Inflammatory macrophage (primary cell): ENCODE measurements around the gene ARRB2.

ENCODE experiments used
- DNase-seq, 2 donors: peaks; one replicate each; pipeline ENCODE4 v3.0.0-alpha.2; 2020 to 2022

Gene ARRB2

DNA sequence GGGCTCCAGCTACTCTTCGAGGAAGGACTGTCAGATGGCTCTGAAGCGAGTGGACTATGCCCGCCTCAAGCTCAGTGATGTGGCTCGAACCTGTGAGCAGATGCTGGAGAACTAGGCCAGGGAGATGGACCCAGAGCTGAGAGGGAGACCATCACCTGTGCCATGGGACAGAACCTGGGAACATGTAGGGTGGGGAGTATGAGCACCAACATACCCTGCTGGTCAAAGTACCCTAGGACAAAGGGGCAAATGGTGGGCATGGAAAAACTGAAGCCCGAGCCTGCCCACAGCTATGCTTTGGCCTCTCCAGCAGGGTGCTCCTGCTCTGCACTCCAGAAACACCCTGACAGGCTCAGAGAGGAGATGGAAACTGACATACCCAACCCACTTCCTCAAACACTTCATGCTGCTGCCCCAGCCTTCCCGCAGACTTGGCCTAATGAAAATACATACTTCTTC lies 22.7 kb downstream of the ARRB2 start:
- peak; percentile 92 for DNase-seq

- no peak for DNase-seq
These were observed 24.5 kb downstream of the ARRB2 start for GRCh38 chr17:4734857-4735475.

DNA sequence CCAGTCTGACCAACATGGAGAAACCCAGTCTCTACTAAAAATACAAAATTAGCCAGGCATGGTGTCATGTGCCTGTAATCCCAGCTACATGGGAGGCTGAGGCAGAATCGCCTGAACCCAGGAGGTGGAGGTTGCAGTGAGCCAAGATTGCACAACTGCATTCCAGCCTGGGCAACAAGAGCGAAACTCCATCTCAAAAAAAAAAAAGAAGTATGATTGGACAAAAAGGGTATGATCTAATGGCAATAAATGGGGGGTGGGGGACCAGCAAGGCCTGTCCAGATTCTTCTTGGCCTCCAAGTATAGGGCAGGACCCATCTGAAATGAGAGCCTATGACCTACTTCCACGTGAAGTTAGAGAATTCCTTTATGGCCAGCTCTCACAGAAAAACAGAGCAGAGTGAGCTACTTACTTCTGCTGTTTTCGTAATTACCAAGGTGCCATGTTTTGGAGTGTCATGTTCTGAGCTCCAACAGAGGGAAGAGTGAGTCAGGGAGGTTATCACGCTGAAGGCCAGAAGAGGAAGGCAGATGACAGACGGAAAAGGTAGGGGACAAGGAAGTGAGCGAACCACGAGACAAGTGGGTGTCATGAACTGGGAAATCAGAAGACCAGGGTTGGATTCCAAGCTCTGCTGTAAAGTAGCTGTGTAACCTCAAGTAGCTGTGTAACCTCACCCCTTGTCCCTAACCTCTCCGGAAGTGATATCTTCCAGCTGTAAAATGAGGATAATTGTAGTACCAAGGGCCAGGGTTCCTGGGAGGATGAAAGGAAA lies 25.6 kb downstream of the ARRB2 start:
- DNase-seq = peak; percentile 94 to 97

GRCh38 chr17:4738136-4739121 lies 28.0 kb downstream of the ARRB2 start:
- peak in 1 of 2 donors; percentile 39 for DNase-seq

DNA sequence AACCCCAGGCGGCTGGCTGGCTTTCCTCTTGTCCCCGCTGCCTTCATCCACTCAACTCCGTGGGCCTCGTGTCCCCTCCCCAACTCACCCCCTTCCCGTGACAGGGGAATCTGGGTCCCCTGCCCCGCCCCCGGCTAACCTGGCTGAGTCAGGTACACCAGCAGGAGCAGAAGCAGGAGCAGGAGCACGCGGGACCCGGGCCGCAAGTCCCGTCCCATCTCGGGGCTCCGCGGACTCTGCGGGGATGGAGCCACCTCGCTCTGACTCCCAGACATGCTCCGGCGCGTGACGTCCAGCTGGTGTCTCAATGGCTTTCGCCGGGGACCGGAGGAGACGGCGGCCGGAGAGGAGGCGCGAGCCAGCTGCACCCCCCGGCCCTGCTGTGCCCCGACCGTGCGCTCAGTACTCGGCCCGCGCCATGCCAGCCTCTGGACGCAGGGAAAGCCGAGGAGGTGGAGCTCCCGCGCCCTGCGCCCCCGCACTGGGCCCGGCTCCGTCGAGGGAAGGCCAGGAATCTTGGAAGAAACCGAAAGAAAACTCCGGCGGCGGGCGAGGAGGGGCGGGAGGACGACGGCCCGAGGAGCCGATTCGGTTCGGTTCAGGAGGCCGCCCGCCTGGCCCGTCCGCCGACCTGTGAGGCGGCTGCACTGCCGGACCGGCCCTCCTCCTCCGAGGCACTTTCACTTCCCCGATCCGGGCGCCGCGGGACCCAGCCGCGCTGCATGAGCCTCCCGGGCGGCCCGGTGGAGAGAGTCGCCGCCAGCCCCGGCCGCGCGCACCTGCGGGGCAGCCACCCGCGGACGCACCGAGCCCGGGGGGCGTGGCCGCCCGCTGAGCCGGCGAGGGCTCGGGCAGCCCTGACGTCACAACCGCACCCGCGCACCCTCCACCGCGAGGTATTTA lies 28.9 kb downstream of the ARRB2 start, which contains the start of the genes CXCL16 and ZMYND15:
CXCL16 (minus strand) TSS at position 807 of the 903 bp plus-strand sequence; CDS start at position 218, 589 bp downstream.
ZMYND15 (plus strand) TSS at position 712 of the 903 bp plus-strand sequence. CDS start 716 bp downstream, outside the sequence.
- peak; percentile 60 to 72 for DNase-seq

GRCh38 chr17:4740025-4740351 lies 29.6 kb downstream of the ARRB2 start:
- DNase-seq = no peak

DNA sequence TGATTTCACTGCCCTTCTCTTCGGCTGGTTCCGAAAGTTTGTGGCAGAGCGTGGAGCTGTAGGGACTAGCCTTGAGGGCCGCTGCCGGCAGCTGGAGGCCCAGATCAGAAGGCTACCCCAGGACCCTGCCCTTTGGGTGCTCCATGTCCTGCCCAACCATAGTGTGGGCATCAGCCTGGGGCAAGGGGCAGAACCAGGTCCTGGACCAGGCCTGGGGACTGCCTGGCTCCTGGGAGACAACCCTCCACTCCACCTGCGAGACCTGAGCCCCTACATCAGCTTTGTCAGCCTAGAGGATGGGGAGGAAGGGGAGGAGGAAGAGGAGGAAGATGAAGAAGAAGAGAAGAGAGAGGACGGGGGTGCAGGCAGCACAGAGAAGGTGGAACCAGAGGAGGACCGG lies 30.2 kb downstream of the ARRB2 start:
- no peak for DNase-seq

DNA sequence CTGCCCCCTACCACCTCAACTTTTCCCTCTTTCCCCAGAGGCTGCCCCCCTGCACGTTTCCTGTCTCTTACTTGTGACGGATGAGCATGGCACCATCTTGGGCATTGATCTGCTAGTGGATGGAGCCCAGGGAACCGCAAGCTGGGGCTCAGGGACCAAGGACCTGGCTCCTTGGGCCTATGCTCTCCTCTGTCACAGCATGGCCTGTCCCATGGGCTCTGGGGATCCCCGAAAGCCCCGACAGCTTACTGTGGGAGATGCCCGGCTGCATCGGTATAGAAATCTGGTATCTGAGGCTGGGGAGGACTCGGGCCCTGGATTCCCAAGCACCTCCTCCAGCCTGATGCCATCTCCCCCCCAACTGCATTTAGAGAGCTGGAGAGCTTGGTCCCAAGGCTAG lies 31.1 kb downstream of the ARRB2 start:
- DNase-seq = no peak

DNA sequence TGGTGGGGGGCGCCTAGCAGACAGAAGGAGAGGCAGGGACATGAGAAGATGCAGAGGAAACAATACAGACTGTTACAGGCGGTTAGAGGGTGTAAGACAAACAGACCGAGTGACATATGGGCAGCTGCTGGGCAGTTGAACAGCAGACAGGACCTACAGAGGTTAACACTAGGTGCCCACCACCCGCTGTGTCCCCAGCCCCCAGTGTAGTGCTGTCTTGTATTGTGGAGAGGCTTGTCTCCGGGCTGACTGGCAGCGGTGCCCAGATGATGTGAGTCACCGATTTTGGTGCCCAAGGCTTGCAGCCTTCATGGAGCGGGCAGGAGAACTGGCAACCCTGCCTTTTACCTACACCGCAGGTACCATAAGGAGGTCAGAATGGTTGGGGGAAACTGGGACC lies 31.7 kb downstream of the ARRB2 start:
- DNase-seq = no peak

DNA sequence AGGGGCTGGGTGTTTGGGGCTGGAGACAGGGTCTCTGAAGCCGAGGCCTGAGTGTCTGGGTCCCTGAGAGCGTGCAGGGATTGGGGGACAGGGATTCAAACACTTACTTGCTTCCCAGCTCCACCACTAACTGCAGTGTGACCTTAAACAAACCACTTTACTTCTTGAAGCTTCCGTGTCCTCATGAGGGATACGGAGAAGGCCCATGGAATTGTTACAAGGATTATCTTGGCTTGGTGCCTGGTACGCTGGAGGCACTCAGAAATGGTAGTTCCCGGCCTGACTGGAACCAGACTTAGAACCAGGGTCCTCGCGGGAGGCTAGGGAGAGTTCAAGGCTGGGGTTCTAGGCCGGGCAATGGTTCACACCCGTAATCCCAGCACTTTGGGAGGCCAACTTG lies 32.2 kb downstream of the ARRB2 start:
- no peak for DNase-seq

- no peak for DNase-seq
These were observed 32.8 kb downstream of the ARRB2 start for GRCh38 chr17:4743216-4743615.

DNA sequence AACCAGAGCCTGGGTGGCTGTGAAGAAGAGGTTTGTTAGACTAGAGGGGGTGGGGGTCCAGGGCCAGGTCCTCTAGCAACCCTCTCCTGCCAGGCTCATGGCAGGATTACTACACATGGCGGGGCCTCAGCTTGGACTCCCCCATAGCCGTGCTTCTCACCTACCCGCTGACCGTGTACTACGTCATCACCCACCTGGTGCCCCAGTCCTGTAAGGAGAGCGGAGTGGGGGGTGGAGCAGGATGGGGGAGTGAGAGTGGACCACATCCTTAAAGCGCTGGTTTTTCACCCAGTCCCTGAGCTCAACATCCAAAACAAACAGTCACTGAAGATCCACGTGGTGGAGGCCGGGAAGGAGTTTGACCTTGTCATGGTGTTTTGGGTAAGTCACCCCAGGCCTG lies 33.5 kb downstream of the ARRB2 start:
- DNase-seq = no peak

- no peak for DNase-seq
These were observed 34.9 kb downstream of the ARRB2 start for GRCh38 chr17:4744999-4745969.

DNA sequence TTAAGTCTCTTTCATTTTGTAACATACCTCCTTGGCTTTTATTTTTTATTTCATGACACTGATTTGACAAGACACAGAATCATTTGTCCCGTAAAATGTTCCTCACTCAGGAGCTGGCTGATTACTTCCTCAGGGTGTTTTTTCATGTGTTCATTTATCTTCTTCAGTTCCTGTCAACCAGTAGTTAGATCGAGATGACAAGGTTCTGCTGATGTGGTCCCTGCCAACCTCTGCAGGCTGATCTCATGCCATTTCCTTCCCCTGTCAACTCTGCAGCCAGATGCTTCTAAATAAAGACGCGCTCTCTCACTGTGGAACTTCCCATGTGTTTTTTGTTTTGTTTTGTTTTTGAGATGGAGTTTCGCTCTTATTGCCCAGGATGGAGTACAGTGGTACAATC lies 37.4 kb downstream of the ARRB2 start:
- peak; percentile 87 to 92 for DNase-seq

GRCh38 chr17:4748686-4749085 lies 38.3 kb downstream of the ARRB2 start:
- DNase-seq = peak; percentile 64 to 71

DNA sequence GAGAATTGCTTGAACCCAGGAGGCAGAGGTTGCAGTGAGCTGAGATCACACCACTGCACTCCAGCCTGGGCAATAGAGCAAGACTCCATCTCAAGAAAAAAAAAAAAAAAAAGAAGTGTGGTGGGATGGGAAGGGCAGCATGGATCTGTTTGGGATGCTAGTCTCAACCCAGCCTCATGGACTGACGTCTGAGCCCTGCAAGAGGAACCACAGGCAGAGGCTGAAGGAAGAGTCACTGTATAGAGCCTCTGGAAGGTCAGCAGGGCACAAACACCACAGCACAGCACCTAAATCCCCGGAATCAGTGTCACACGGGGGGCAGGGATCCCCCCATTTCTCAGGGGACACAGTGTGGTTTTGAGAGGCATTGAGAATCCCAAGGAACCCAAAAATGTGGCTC lies 40.2 kb downstream of the ARRB2 start:
- peak; percentile 41 to 61 for DNase-seq

- DNase-seq = peak; percentile 65 to 92
These were observed 41.5 kb downstream of the ARRB2 start for GRCh38 chr17:4751932-4752331.

- no peak for DNase-seq
These were observed 43.0 kb downstream of the ARRB2 start for GRCh38 chr17:4753392-4753791.

- DNase-seq = peak; percentile 69 to 83
These were observed 49.4 kb downstream of the ARRB2 start for GRCh38 chr17:4759776-4760236.

GRCh38 chr17:4764595-4764994 lies 54.2 kb downstream of the ARRB2 start:
- DNase-seq = peak; percentile 84 to 88
